Sciatic nerve (tissue), 2 donors: Measurements from ENCODE around the gene STARD5. TPM values are rescaled to one million over a fixed set of nuclear protein-coding genes. Genes with fewer than 3 reads are reported as not detected.

Source experiments
- ATAC-seq: fragments of 200-7000 bp; cut with Tn5 transposase; one replicate; pipeline ENCODE4 v1.9.1; 2020; ENCODE audit warnings: mild to moderate bottlenecking, moderate library complexity
- DNase-seq: peaks from one replicate; pipeline ENCODE4 v3.0.0-alpha.2; 2020; ENCODE audit warnings: low spot score
- intact Hi-C: fragments of 100-400 bp; cut with DNase I; formaldehyde crosslinking; loops from one replicate; pipeline ENCODE4 v1.14.2; 2022
- total RNA-seq: library from RNA; stranded (reverse); fragmentation: NEBNext Ultra II Directional; extraction: Animal tissue kit (Norgen Biotek cat#: 25700); gene quantifications from one replicate; pipeline ENCODE4 v1.2.1, GENCODE V29; 2021
- donor health status: DM: no; HTN: no; CAD: no.
- donor health status: DM: no; HTN: no; CAD: no.

Gene STARD5
- total RNA-seq, 1 donor from 2014 or later = 6.1 TPM

- intact Hi-C loops = loop anchor here (5.0 kb wide), 1 partner anchor 112 kb away; no protein-coding TSS in a partner anchor
- DNase-seq = no peak
- no peak for ATAC-seq
These were observed 54.9 kb downstream of the STARD5 start for GRCh38 chr15:81268881-81269601.

GRCh38 chr15:81268340-81268739 is 55.6 kb downstream of the STARD5 start:
- ATAC-seq (no peak), DNase-seq (no peak)
- intact Hi-C loops = loop anchor here (5.0 kb wide), 1 partner anchor 111 kb away; no protein-coding TSS in a partner anchor

DNA sequence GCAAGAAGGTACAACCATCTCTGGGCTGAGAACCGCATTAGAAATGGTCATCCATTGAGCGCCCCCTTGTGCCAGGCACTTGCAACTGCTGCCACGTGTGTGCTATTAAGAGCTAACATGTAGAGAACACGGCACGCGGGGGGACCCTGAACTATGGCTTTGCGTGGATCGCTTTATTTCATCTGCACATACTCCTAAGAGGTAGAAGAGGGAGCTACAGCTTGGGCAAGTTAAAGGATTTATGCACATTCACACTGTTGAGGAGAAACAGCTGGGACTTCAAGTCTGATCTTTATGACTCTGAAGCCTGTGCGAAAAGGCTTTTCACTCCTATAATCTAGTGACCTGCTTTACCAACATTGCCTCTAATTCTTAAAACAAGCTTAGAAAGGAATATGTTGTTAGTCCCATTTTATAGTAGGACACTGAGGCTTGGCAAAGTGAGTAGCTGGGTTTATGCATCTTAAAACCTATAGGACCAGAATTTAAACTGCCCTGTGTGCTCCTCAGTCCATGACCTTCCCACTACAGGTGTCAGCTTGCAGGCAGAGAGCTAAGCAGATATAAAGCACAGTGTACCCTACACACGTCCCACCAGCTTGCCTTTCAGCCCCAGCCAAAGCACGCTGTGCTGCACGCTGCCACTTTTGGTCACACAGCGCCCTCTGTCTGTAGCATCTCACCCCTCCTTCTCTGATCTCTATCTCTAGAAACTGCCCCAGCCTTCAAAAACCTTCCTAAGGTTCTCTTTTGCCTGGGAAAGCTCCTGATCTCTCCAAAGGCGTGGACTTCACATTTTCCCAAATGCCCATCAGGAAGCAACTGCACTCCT is 57.8 kb downstream of the STARD5 start:
- intact Hi-C loops = loop anchor here (2.0 to 5.0 kb wide), 2 partner anchors 109 to 161 kb away; no protein-coding TSS in a partner anchor
- DNase-seq (peak; percentile 92), ATAC-seq (peak; percentile 94)

- ATAC-seq = peak; percentile 49
- intact Hi-C loops = loop anchor here (5.0 kb wide), 1 partner anchor 108 kb away; no protein-coding TSS in a partner anchor
These were observed 58.5 kb downstream of the STARD5 start for GRCh38 chr15:81265256-81265943.

GRCh38 chr15:81264072-81264857 is 59.7 kb downstream of the STARD5 start:
- DNase-seq = no peak
- intact Hi-C loops = no loop called here
- ATAC-seq = no peak

More at GRCh38 chr15:81265256-81265943, 58.5 kb downstream of the STARD5 start:
- DNase-seq = no peak

GRCh38 chr15:81263477-81263876 is 60.5 kb downstream of the STARD5 start:
- DNase-seq = no peak
- intact Hi-C loops = no loop called here
- ATAC-seq = no peak

DNA sequence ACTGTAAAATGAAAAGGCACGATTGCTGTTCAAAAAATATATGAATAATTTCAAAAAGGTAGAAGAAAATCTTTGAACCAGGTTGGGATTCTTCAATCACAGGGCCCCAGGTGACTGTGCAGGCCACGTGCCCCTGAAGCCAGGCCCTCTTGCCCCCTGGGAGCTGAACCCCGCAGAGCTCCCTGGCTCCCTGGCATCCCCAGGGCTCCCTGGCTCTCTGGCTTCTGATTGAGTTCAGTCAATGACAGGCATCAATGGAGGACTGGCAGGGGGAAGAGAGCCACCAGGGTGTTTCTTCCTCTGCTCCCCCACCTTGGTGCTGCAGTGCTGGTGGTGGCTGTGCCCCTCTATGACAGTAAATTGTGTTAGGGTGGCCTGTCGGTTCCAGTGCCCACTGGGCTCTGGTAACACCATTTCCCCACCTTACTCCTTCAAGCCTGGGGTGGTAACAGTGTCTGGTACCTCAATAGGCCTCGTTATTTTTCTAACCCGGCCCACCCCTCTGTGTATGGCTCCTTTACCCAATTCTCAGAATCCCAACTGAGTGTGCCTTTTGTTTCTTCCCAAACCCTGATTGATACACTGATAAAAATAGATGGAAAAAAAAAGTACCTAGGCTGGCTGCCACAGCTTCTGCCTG is 62.6 kb downstream of the STARD5 start:
- no peak for DNase-seq
- no peak for ATAC-seq
- intact Hi-C loops = no loop called here

GRCh38 chr15:81259760-81260298 is 64.1 kb downstream of the STARD5 start:
- DNase-seq (no peak), ATAC-seq (no peak)
- intact Hi-C loops = no loop called here

Other genes starting within 250 kb of the STARD5 start
- gene CFAP161, start 189.9 kb downstream of the STARD5 start, total RNA-seq = not detected
- gene IL16, start 127.3 kb downstream of the STARD5 start, total RNA-seq = 54.0 TPM
- gene TMC3, start 50.1 kb upstream of the STARD5 start, total RNA-seq = 0.13 TPM